SK-N-SH treated with all-trans-retinoic acid at 6 μM for 48 hours (cell line): ENCODE measurements around the gene OR2J2.

Experiments
- ATAC-seq: fragments of 200-7000 bp; cut with Tn5 transposase; 3 replicates; pipeline ENCODE4 v1.9.1; 2020; ENCODE audit warnings: mild to moderate bottlenecking, moderate library complexity
- ARNTL ChIP-seq: fragments of 450-650 bp; formaldehyde crosslinking; IDR thresholded peaks from 2 replicates; pipeline ENCODE4 v1.5.0; 2020; ENCODE audit warnings: low read depth, mild to moderate bottlenecking, moderate library complexity, borderline replicate concordance
- BACH2 ChIP-seq: fragments of 250-450 bp; sonication (Bioruptor Pico); IDR thresholded peaks from 2 replicates; pipeline ENCODE4 v1.9.0; 2021; ENCODE audit warnings: mild to moderate bottlenecking, borderline replicate concordance
- CSDC2 ChIP-seq: fragments of 250-450 bp; sonication (Bioruptor Pico); IDR thresholded peaks from 2 replicates; pipeline ENCODE4 v1.5.0; 2020; ENCODE audit warnings: mild to moderate bottlenecking, moderate library complexity
- CSRNP3 ChIP-seq: fragments of 250-450 bp; sonication (Bioruptor Pico); IDR thresholded peaks from 2 replicates; pipeline ENCODE4 v1.5.1; 2021; ENCODE audit warnings: mild to moderate bottlenecking, moderate library complexity
- ESRRG ChIP-seq: fragments of 250-450 bp; sonication (Bioruptor Pico); IDR thresholded peaks from 2 replicates; pipeline ENCODE4 v1.6.1; 2021; ENCODE audit warnings: mild to moderate bottlenecking
- GLIS3 ChIP-seq: fragments of 250-450 bp; sonication (Bioruptor Pico); IDR thresholded peaks from 2 replicates; pipeline ENCODE4 v1.5.0; 2020; ENCODE audit warnings: mild to moderate bottlenecking, moderate library complexity
- ISL1 ChIP-seq: fragments of 250-450 bp; sonication (Bioruptor Pico); IDR thresholded peaks from 2 replicates; pipeline ENCODE4 v2.1.2; 2022; ENCODE audit warnings: mild to moderate bottlenecking, moderate library complexity
- OSR1 ChIP-seq: fragments of 250-450 bp; sonication (Bioruptor Pico); IDR thresholded peaks from 2 replicates; pipeline ENCODE4 v1.8.0; 2022; ENCODE audit warnings: moderate library complexity, mild to moderate bottlenecking, inconsistent platforms
- POU6F1 ChIP-seq: fragments of 250-450 bp; sonication (Bioruptor Pico); IDR thresholded peaks from 2 replicates; pipeline ENCODE4 v1.8.0; 2021; ENCODE audit warnings: low read depth, mild to moderate bottlenecking, moderate library complexity, borderline replicate concordance
- PPARA ChIP-seq: fragments of 250-450 bp; sonication (Bioruptor Pico); IDR thresholded peaks from 2 replicates; pipeline ENCODE4 v1.5.0; 2020; ENCODE audit warnings: mild to moderate bottlenecking, borderline replicate concordance
- RARB ChIP-seq: fragments of 250-450 bp; sonication (Bioruptor Pico); IDR thresholded peaks from 2 replicates; pipeline ENCODE4 v1.8.0; 2021; ENCODE audit warnings: mild to moderate bottlenecking, moderate library complexity
- SNAI2 ChIP-seq: fragments of 250-450 bp; sonication (Bioruptor Pico); IDR thresholded peaks from 2 replicates; pipeline ENCODE4 v1.5.0; 2020; ENCODE audit warnings: mild to moderate bottlenecking, moderate library complexity
- TCF4 ChIP-seq: fragments of 250-450 bp; sonication (Bioruptor Pico); IDR thresholded peaks from 2 replicates; pipeline ENCODE4 v1.8.0; 2021; ENCODE audit warnings: mild to moderate bottlenecking, moderate library complexity, borderline replicate concordance
- TOX ChIP-seq: fragments of 250-450 bp; sonication (Bioruptor Pico); IDR thresholded peaks from 2 replicates; pipeline ENCODE4 v1.8.0; 2021; ENCODE audit warnings: mild to moderate bottlenecking, moderate library complexity, borderline replicate concordance
- TSHZ2 ChIP-seq: fragments of 250-450 bp; sonication (Bioruptor Pico); IDR thresholded peaks from 2 replicates; pipeline ENCODE4 v1.5.0; 2020; ENCODE audit warnings: mild to moderate bottlenecking, moderate library complexity
- ZC3H10 ChIP-seq: fragments of 250-450 bp; sonication (Bioruptor Pico); IDR thresholded peaks from 2 replicates; pipeline ENCODE4 v1.5.1; 2021; ENCODE audit warnings: mild to moderate bottlenecking, moderate library complexity
- ZFP3 ChIP-seq: fragments of 250-450 bp; sonication (Bioruptor Pico); IDR thresholded peaks from 2 replicates; pipeline ENCODE4 v1.5.0; 2020; ENCODE audit warnings: mild to moderate bottlenecking, moderate library complexity
- ZFP30 ChIP-seq: fragments of 450-650 bp; formaldehyde crosslinking; IDR thresholded peaks from 2 replicates; pipeline ENCODE4 v1.5.0; 2022; ENCODE audit warnings: mild to moderate bottlenecking, moderate library complexity
- ZNF565 ChIP-seq: fragments of 450-650 bp; formaldehyde crosslinking; conservative IDR thresholded peaks from 2 replicates; pipeline ENCODE4 v1.5.0; 2020; ENCODE audit warnings: low read depth, mild to moderate bottlenecking, moderate library complexity
- ZNF70 ChIP-seq: fragments of 450-650 bp; formaldehyde crosslinking; IDR thresholded peaks from 2 replicates; pipeline ENCODE4 v1.5.0; 2020; ENCODE audit warnings: mild to moderate bottlenecking, moderate library complexity
- ZNF8 ChIP-seq: fragments of 450-650 bp; formaldehyde crosslinking; IDR thresholded peaks from 2 replicates; pipeline ENCODE4 v1.5.0; 2020; ENCODE audit warnings: mild to moderate bottlenecking, moderate library complexity

The OR2J2 gene

GRCh38 chr6:29141606-29142005, 29.1 kb upstream of the OR2J2 start:
- TF ChIP-seq TOX (CRISPR knock-in tag) (no peak), GLIS3 (CRISPR knock-in tag) (no peak), ZNF565 (no peak), OSR1 (CRISPR knock-in tag) (no peak), PPARA (CRISPR knock-in tag) (no peak), ZC3H10 (CRISPR knock-in tag) (no peak), ARNTL (CRISPR knock-in tag) (no peak), CSRNP3 (CRISPR knock-in tag) (no peak), ZNF8 (no peak), SNAI2 (CRISPR knock-in tag) (no peak), POU6F1 (no peak), BACH2 (no peak), ZFP3 (CRISPR knock-in tag) (no peak), CSDC2 (CRISPR knock-in tag) (no peak), ESRRG (no peak)
- ATAC-seq, result no peak

- ATAC-seq, result no peak
- TF ChIP-seq ZNF8, result no peak
- no peak for TF ChIP-seq BACH2
- no peak for TF ChIP-seq TSHZ2 (CRISPR knock-in tag)
- no peak for TF ChIP-seq ZFP30 (CRISPR knock-in tag)
- no peak for TF ChIP-seq GLIS3 (CRISPR knock-in tag)
- TF ChIP-seq ZNF70, result no peak
- TF ChIP-seq ISL1 (CRISPR knock-in tag), result no peak
- no peak for TF ChIP-seq POU6F1
- TF ChIP-seq RARB (CRISPR knock-in tag), result no peak
- TF ChIP-seq ESRRG, result no peak
- no peak for TF ChIP-seq OSR1 (CRISPR knock-in tag)
- no peak for TF ChIP-seq ARNTL (CRISPR knock-in tag)
- TF ChIP-seq CSDC2 (CRISPR knock-in tag), result no peak
These were observed 28.4 kb upstream of the OR2J2 start for GRCh38 chr6:29142309-29142708.

GRCh38 chr6:29146179-29146578, 24.5 kb upstream of the OR2J2 start:
- ATAC-seq, result no peak
- TF ChIP-seq ISL1 (CRISPR knock-in tag) (no peak), CSDC2 (CRISPR knock-in tag) (no peak), RARB (CRISPR knock-in tag) (no peak), ZNF70 (no peak), ZNF8 (no peak), PPARA (CRISPR knock-in tag) (no peak), SNAI2 (CRISPR knock-in tag) (no peak), OSR1 (CRISPR knock-in tag) (no peak), ZFP3 (CRISPR knock-in tag) (no peak), ZC3H10 (CRISPR knock-in tag) (no peak), ARNTL (CRISPR knock-in tag) (no peak), POU6F1 (no peak), CSRNP3 (CRISPR knock-in tag) (no peak), ZFP30 (CRISPR knock-in tag) (no peak), ZNF565 (no peak), BACH2 (no peak), TCF4 (CRISPR knock-in tag) (no peak), TSHZ2 (CRISPR knock-in tag) (no peak)
